OCI-LY3 (cell line): ENCODE measurements around the gene CACNA1E.

Source experiments
- H2AFZ ChIP-seq: fragments of 200-600, 300-600 bp; shearing (Covaris generic); 2 replicates; pipeline ENCODE4 v1.6.0; 2014; ENCODE audit warnings: antibody characterized with exemption, low read depth, low read length
- H3K27ac ChIP-seq: fragments of 200-600, 300-600 bp; sonication (generic); 2 replicates; pipeline ENCODE4 v1.5.1; 2014; ENCODE audit warnings: mild to moderate bottlenecking, low read length, moderate library complexity, mixed read lengths
- H3K27me3 ChIP-seq: fragments of 200-600, 300-600 bp; sonication (generic); 2 replicates; pipeline ENCODE4 v1.6.1; 2014; ENCODE audit warnings: low read depth, low read length, mixed read lengths
- H3K36me3 ChIP-seq: fragments of 200-600, 300-600 bp; sonication (generic); replicated peaks from 2 replicates; pipeline ENCODE3; 2014; ENCODE audit warnings: low read depth, low read length, mixed read lengths
- H3K4me1 ChIP-seq: fragments of 300-600, 200-600 bp; sonication (generic); 2 replicates; pipeline ENCODE4 v1.6.1; 2014; ENCODE audit warnings: low read length, mixed read lengths
- H3K4me2 ChIP-seq: fragments of 200-600, 300-600 bp; sonication (generic); 2 replicates; pipeline ENCODE4 v1.6.1; 2014; ENCODE audit warnings: low read length, mixed read lengths
- H3K4me3 ChIP-seq: fragments of 300-600, 200-600 bp; sonication (generic); 2 replicates; pipeline ENCODE4 v1.5.1; 2014; ENCODE audit warnings: antibody characterized with exemption, mild to moderate bottlenecking, low read length, moderate library complexity
- H3K79me2 ChIP-seq: fragments of 300-600, 200-600 bp; shearing (Covaris generic); 2 replicates; pipeline ENCODE4 v1.6.1; 2014; ENCODE audit warnings: mild to moderate bottlenecking, low read length, mixed read lengths
- H3K9ac ChIP-seq: fragments of 300-600, 200-600 bp; shearing (Covaris generic); 2 replicates; pipeline ENCODE4 v1.6.0; 2014; ENCODE audit warnings: mild to moderate bottlenecking, low read length, moderate library complexity
- H3K9me3 ChIP-seq: fragments of 200-600, 300-600 bp; shearing (Covaris generic); 2 replicates; pipeline ENCODE4 v1.6.1; 2014; ENCODE audit warnings: low read length, mixed read lengths; ENCODE audit not compliant: insufficient read depth
- H4K20me1 ChIP-seq: fragments of 200-600, 300-600 bp; sonication (generic); 2 replicates; pipeline ENCODE4 v1.6.1; 2016; ENCODE audit warnings: low read length, mixed read lengths; ENCODE audit not compliant: insufficient read depth
- CTCF ChIP-seq: fragments of 200-600, 300-600 bp; sonication (generic); IDR thresholded peaks from 2 replicates; pipeline ENCODE4 v1.5.1; 2014; ENCODE audit warnings: antibody characterized with exemption, low read length, low read depth
- EZH2phosphoT487 ChIP-seq: fragments of 200-600 bp; shearing (Covaris generic); IDR thresholded peaks from 2 replicates; pipeline ENCODE4 v1.6.1; 2018; ENCODE audit warnings: antibody characterized with exemption, mixed run types, low read depth

CACNA1E gene

GRCh38 chr1:181493885-181494284 is 10.6 kb downstream of the CACNA1E start:
- Histone ChIP-seq H2AFZ (no peak overlapping the region), H3K36me3 (no peaks in the 10 kb centered on the region), H3K9ac (no peak overlapping the region), H3K27me3 (peaks cover 54% of the 10 kb centered on the region), H3K27ac (no peak overlapping the region), H3K4me3 (no peak overlapping the region), H3K9me3 (no peaks in the 10 kb centered on the region), H3K79me2 (no peaks in the 10 kb centered on the region), H3K4me2 (no peak overlapping the region), H4K20me1 (no peaks in the 10 kb centered on the region), H3K4me1 (peaks cover 12% of the 10 kb centered on the region)
- TF ChIP-seq EZH2phosphoT487 (no peak), CTCF (no peak)

- H3K4me2 ChIP-seq, result no peak overlapping the region
- H3K9me3 ChIP-seq, result no peaks in the 10 kb centered on the region
- H3K36me3 ChIP-seq, result no peaks in the 10 kb centered on the region
- H3K79me2 ChIP-seq, result no peaks in the 10 kb centered on the region
- no peak overlapping the region for H3K9ac ChIP-seq
- H4K20me1 ChIP-seq, result no peaks in the 10 kb centered on the region
- H2AFZ ChIP-seq, result no peak overlapping the region
- H3K4me3 ChIP-seq, result no peak overlapping the region
- H3K27me3 ChIP-seq, result peaks cover 46% of the 10 kb centered on the region
- H3K27ac ChIP-seq, result no peak overlapping the region
- TF ChIP-seq CTCF, result no peak
- no peak for TF ChIP-seq EZH2phosphoT487
- H3K4me1 ChIP-seq, result peaks cover 12% of the 10 kb centered on the region
These were observed 13.4 kb downstream of the CACNA1E start for GRCh38 chr1:181496759-181497158.

DNA sequence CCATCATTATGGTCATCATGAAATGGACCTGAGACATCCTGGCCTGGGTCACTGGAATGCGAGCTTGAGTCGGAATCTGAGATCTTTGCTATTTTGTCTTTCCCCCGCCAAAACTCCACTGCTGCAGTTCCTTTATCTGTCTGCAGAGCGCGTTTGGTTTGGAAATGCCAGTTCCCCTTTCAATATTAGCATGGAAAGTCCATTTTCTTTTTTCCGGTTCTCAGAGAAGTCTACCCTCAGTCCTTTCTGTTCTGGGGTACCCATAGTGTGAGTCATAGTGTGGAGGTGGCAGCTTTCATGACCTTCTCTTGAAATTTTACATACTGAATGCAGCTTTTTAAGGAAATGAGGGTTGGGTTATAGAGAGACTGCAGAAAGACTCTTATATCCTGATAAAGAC is 14.6 kb downstream of the CACNA1E start:
- Histone ChIP-seq H2AFZ (no peak overlapping the region), H3K27ac (no peak overlapping the region), H3K4me3 (0 out of 2 replicates have a peak overlapping the region, but pooled peaks have one; percentile 6), H3K79me2 (no peaks in the 10 kb centered on the region), H3K4me2 (peak overlapping the region; percentile 49), H3K4me1 (peaks cover 12% of the 10 kb centered on the region), H4K20me1 (no peaks in the 10 kb centered on the region), H3K9ac (no peak overlapping the region), H3K27me3 (peaks cover 35% of the 10 kb centered on the region), H3K9me3 (no peaks in the 10 kb centered on the region), H3K36me3 (no peaks in the 10 kb centered on the region)
- TF ChIP-seq CTCF (peak; percentile 61), EZH2phosphoT487 (no peak)

- H3K4me2 ChIP-seq, result no peak overlapping the region
- H3K79me2 ChIP-seq, result no peaks in the 10 kb centered on the region
- peaks cover 21% of the 10 kb centered on the region for H3K4me1 ChIP-seq
- no peak overlapping the region for H3K4me3 ChIP-seq
- no peaks in the 10 kb centered on the region for H3K36me3 ChIP-seq
- no peaks in the 10 kb centered on the region for H4K20me1 ChIP-seq
- no peak overlapping the region for H3K9ac ChIP-seq
- peaks cover 21% of the 10 kb centered on the region for H3K27me3 ChIP-seq
- H2AFZ ChIP-seq, result no peak overlapping the region
- no peak overlapping the region for H3K27ac ChIP-seq
- TF ChIP-seq CTCF (no peak), EZH2phosphoT487 (no peak)
- H3K9me3 ChIP-seq, result no peaks in the 10 kb centered on the region
These were observed 16.5 kb downstream of the CACNA1E start for GRCh38 chr1:181499825-181500224.
